H9 (cell line): Measurements from ENCODE around the gene MAP3K5. TPM values are rescaled to one million over a fixed set of nuclear protein-coding genes. Genes with fewer than 3 reads are reported as not detected.

Source experiments
- DNase-seq: peaks from one replicate; pipeline ENCODE4 v3.0.0-alpha.2; 2017
- H2AFZ ChIP-seq: one replicate; pipeline ENCODE4 v1.6.1; 2013; ENCODE audit warnings: mild to moderate bottlenecking, low read length, control low read depth, moderate library complexity
- H2AK5ac ChIP-seq: 2 replicates; pipeline ENCODE4 v1.6.1; 2013; ENCODE audit warnings: low read length, control low read depth, mixed read lengths; ENCODE audit not compliant: insufficient read length
- H2BK120ac ChIP-seq: one replicate; pipeline ENCODE4 v1.6.1; 2013; ENCODE audit warnings: low read depth, mild to moderate bottlenecking, low read length, control low read depth, inconsistent platforms; ENCODE audit not compliant: poor library complexity, severe bottlenecking
- H2BK12ac ChIP-seq: 2 replicates; pipeline ENCODE4 v1.6.1; 2013; ENCODE audit warnings: low read length, control low read depth, mixed read lengths, low read depth; ENCODE audit not compliant: insufficient read length
- H2BK15ac ChIP-seq: 2 replicates; pipeline ENCODE4 v1.6.1; 2013; ENCODE audit warnings: low read depth, low read length, control low read depth
- H2BK20ac ChIP-seq: one replicate; pipeline ENCODE4 v1.6.1; 2013; ENCODE audit warnings: low read depth, mild to moderate bottlenecking, low read length, control low read depth, inconsistent platforms; ENCODE audit not compliant: poor library complexity, severe bottlenecking
- H2BK5ac ChIP-seq: 2 replicates; pipeline ENCODE4 v1.6.1; 2013; ENCODE audit warnings: low read length, control low read depth, mixed read lengths; ENCODE audit not compliant: insufficient read length
- H3K14ac ChIP-seq: 2 replicates; pipeline ENCODE4 v1.6.1; 2013; ENCODE audit warnings: low read length, control low read depth; ENCODE audit not compliant: insufficient read depth
- H3K18ac ChIP-seq: 2 replicates; pipeline ENCODE4 v1.6.1; 2013; ENCODE audit warnings: low read depth, mild to moderate bottlenecking, mixed read lengths, low read length, control low read depth; ENCODE audit not compliant: insufficient read length
- H3K23ac ChIP-seq: 2 replicates; pipeline ENCODE4 v1.6.1; 2013; ENCODE audit warnings: low read length, control low read depth, mixed read lengths, low read depth; ENCODE audit not compliant: insufficient read length
- H3K23me2 ChIP-seq: 2 replicates; pipeline ENCODE4 v1.6.1; 2013; ENCODE audit warnings: low read depth, mild to moderate bottlenecking, mixed read lengths, low read length, control low read depth; ENCODE audit not compliant: insufficient read length, poor library complexity, severe bottlenecking
- H3K27ac ChIP-seq: 2 replicates; pipeline ENCODE4 v1.5.1; 2013; ENCODE audit warnings: low read length, control low read depth, mixed read lengths, low read depth; ENCODE audit not compliant: insufficient read length
- H3K27me3 ChIP-seq: 2 replicates; pipeline ENCODE4 v1.6.1; 2013; ENCODE audit warnings: low read length, control low read depth, inconsistent platforms; ENCODE audit not compliant: insufficient read depth
- H3K4ac ChIP-seq: 2 replicates; pipeline ENCODE4 v1.6.1; 2013; ENCODE audit warnings: low read depth, mild to moderate bottlenecking, control low read depth, inconsistent platforms, low read length, moderate library complexity
- H3K4me1 ChIP-seq: 2 replicates; pipeline ENCODE4 v1.6.1; 2013; ENCODE audit warnings: low read length, control low read depth, inconsistent platforms; ENCODE audit not compliant: insufficient read depth
- H3K4me2 ChIP-seq: 2 replicates; pipeline ENCODE4 v1.6.1; 2013; ENCODE audit warnings: low read length, control low read depth, mixed read lengths; ENCODE audit not compliant: insufficient read length, insufficient read depth
- H3K56ac ChIP-seq: 2 replicates; pipeline ENCODE4 v1.6.1; 2013; ENCODE audit warnings: low read depth, mild to moderate bottlenecking, mixed read lengths, low read length, control low read depth; ENCODE audit not compliant: insufficient read length
- H3K79me1 ChIP-seq: 2 replicates; pipeline ENCODE4 v1.6.1; 2013; ENCODE audit warnings: low read depth, mild to moderate bottlenecking, moderate library complexity, low read length, control low read depth, inconsistent platforms; ENCODE audit not compliant: insufficient read depth, poor library complexity, severe bottlenecking
- H3K79me2 ChIP-seq: 2 replicates; pipeline ENCODE4 v1.6.1; 2013; ENCODE audit warnings: low read length, control low read depth, inconsistent platforms; ENCODE audit not compliant: insufficient read depth
- H3K9ac ChIP-seq: 2 replicates; pipeline ENCODE4 v1.6.1; 2013; ENCODE audit warnings: low read length, control low read depth, mixed read lengths; ENCODE audit not compliant: insufficient read length; ENCODE audit errors: extremely low read depth
- H3K9me3 ChIP-seq: one replicate; pipeline ENCODE4 v1.6.1; 2013; ENCODE audit warnings: low read depth, low read length, inconsistent platforms; ENCODE audit not compliant: control insufficient read depth
- H3T11ph ChIP-seq: one replicate; pipeline ENCODE4 v1.6.1; 2013; ENCODE audit warnings: mild to moderate bottlenecking, low read length, control low read depth, inconsistent platforms
- H4K20me1 ChIP-seq: one replicate; pipeline ENCODE4 v1.6.1; 2013; ENCODE audit not compliant: control insufficient read depth, insufficient read length, insufficient read depth
- H4K5ac ChIP-seq: 2 replicates; pipeline ENCODE4 v1.6.1; 2013; ENCODE audit warnings: low read depth, mild to moderate bottlenecking, mixed read lengths, low read length, control low read depth; ENCODE audit not compliant: insufficient read length
- H4K8ac ChIP-seq: replicated peaks from 2 replicates; pipeline ENCODE4 v1.6.1; 2013; ENCODE audit warnings: low read length, control low read depth, mixed read lengths, low read depth; ENCODE audit not compliant: insufficient read length
- H4K91ac ChIP-seq: 2 replicates; pipeline ENCODE4 v1.6.1; 2013; ENCODE audit warnings: low read depth, mild to moderate bottlenecking, moderate library complexity, mixed read lengths, low read length, control low read depth; ENCODE audit not compliant: insufficient read length
- H3K27ac Mint-ChIP-seq, 3 experiments: 2 replicates in 2 of 3; 3 replicates in 1 of 3; pipeline ENCODE4 v1.8.0; 2020 to 2021; ENCODE audit warnings: mixed read lengths in 3 of 3, mild to moderate bottlenecking in 1 of 3, moderate library complexity in 1 of 3
- H3K27me3 Mint-ChIP-seq: 2 replicates; pipeline ENCODE4 v1.8.0; 2021; ENCODE audit warnings: low read depth, mild to moderate bottlenecking, moderate library complexity, mixed read lengths
- H3K36me3 Mint-ChIP-seq, 3 experiments: 2 replicates in 2 of 3; 3 replicates in 1 of 3; pipeline ENCODE4 v1.8.0; 2020 to 2021; ENCODE audit warnings: low read depth in 3 of 3, mixed read lengths in 3 of 3; ENCODE audit not compliant: insufficient read depth in 1 of 3
- H3K4me1 Mint-ChIP-seq, 2 experiments: 2 replicates each; pipeline ENCODE4 v1.8.0; 2020; ENCODE audit warnings: mixed read lengths in 2 of 2
- H3K4me3 Mint-ChIP-seq, 2 experiments: 2 replicates in 1 of 2; 3 replicates in 1 of 2; pipeline ENCODE4 v1.8.0; 2020 to 2021; ENCODE audit warnings: mild to moderate bottlenecking in 2 of 2, mixed read lengths in 2 of 2, moderate library complexity in 1 of 2
- H3K9me3 Mint-ChIP-seq, 2 experiments: 2 replicates in 1 of 2; 3 replicates in 1 of 2; pipeline ENCODE4 v1.8.0; 2020; ENCODE audit warnings: mild to moderate bottlenecking in 2 of 2, mixed read lengths in 2 of 2, moderate library complexity in 1 of 2
- WGBS: extraction: QIAGEN DNeasy Blood & Tissue Kit; methylation state at CpG from one replicate; pipeline ENCODE4 v1.1.7; 2013; ENCODE audit warnings: missing lambda C conversion rate, low lambda C conversion rate, mixed read lengths; ENCODE audit not compliant: insufficient read length; ENCODE audit errors: extremely low coverage; 5-methylcytosine and 5-hydroxymethylcytosine counted together
- total RNA-seq: library from RNA; stranded (reverse); gene quantifications from 2 replicates; pipeline ENCODE4 v1.2.1, GENCODE V29; 2021
- TF ChIP-seq, protein P1 (sequence below): fragments of 200-600 bp; sonication (generic); conservative IDR thresholded peaks from 3 replicates; pipeline ENCODE4 v1.8.0; 2021; ENCODE audit warnings: antibody characterized with exemption, mild to moderate bottlenecking

MAP3K5 gene
- total RNA-seq, 1 experiment from 2014 or later = 1.6 TPM

DNA sequence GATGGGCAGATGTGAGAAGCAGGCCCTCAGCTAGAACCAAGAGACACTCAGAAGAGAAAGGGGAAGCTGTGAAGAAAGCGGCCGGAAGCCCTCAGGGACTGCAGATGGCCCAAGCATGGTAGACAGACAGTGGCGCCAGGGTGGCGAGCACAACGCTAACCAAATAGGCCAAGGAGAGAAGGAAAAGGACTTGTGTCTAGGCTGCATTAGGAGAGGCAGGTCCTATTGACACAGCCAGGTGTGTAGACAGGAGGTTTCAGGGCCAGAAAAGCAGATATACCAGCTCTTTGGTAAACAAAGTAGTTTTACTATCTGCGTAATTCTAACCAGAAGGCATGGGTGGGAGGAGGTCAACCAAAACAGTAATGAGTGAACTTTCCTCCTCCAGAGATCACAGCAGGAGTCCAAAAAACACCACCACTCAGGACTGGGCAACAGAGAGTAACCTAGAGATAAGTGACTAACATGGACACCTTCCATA lies 226.2 kb downstream of the MAP3K5 start:
- Histone ChIP-seq H3K23ac (no peak overlapping the region), H3K18ac (no peak overlapping the region), H4K5ac (no peak overlapping the region), H3K79me1 (no peaks in the 10 kb centered on the region), H3K79me2 (no peaks in the 10 kb centered on the region), H2BK12ac (no peak overlapping the region), H3K56ac (no peak overlapping the region), H3K4ac (no peak overlapping the region), H3K4me1 (no peaks in the 10 kb centered on the region), H2BK120ac (no peak overlapping the region), H4K91ac (no peak overlapping the region), H3K27me3 (no peaks in the 10 kb centered on the region), H3K23me2 (no peaks in the 10 kb centered on the region), H2AK5ac (no peak overlapping the region), H2BK20ac (no peak overlapping the region), H3T11ph (no peak overlapping the region), H3K14ac (no peak overlapping the region), H4K8ac (no peak overlapping the region), H3K4me2 (no peak overlapping the region), H3K9ac (no peak overlapping the region), H3K27ac (no peak overlapping the region), H2BK15ac (no peak overlapping the region), H2AFZ (no peak overlapping the region), H4K20me1 (no peaks in the 10 kb centered on the region), H3K9me3 (peaks cover 7% of the 10 kb centered on the region), H2BK5ac (no peak overlapping the region)
- Mint-ChIP-seq H3K27ac (no peak overlapping the region), H3K9me3 (peaks cover 13 to 14% of the 10 kb centered on the region in 2 experiments), H3K27me3 (no peaks in the 10 kb centered on the region), H3K4me3 (no peak overlapping the region), H3K4me1 (peaks cover 7 to 8% of the 10 kb centered on the region in 2 experiments), H3K36me3 (peaks cover 8 to 18% (median 17%) of the 10 kb centered on the region in 3 experiments)
- DNase-seq = no peak
- TF ChIP-seq, protein P1, sequence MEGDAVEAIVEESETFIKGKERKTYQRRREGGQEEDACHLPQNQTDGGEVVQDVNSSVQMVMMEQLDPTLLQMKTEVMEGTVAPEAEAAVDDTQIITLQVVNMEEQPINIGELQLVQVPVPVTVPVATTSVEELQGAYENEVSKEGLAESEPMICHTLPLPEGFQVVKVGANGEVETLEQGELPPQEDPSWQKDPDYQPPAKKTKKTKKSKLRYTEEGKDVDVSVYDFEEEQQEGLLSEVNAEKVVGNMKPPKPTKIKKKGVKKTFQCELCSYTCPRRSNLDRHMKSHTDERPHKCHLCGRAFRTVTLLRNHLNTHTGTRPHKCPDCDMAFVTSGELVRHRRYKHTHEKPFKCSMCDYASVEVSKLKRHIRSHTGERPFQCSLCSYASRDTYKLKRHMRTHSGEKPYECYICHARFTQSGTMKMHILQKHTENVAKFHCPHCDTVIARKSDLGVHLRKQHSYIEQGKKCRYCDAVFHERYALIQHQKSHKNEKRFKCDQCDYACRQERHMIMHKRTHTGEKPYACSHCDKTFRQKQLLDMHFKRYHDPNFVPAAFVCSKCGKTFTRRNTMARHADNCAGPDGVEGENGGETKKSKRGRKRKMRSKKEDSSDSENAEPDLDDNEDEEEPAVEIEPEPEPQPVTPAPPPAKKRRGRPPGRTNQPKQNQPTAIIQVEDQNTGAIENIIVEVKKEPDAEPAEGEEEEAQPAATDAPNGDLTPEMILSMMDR = no peak
- WGBS = no CpG with 5 or more reads among the region's 6 CpGs
